Lung microvascular endothelial cell (primary cell): ENCODE measurements around the gene ARL15. TPM values are rescaled to one million over a fixed set of nuclear protein-coding genes. Genes with fewer than 3 reads are reported as not detected.

Source experiments
- DNase-seq, 2 donors: peaks; one replicate each; pipeline versions ENCODE4 v3.0.0 to v3.0.0-alpha.2; 2010; ENCODE audit warnings: low read depth in 2 of 2
- total RNA-seq: library from RNA; depleted of rRNA; stranded (reverse); fragments of >200 nt; gene quantifications from 2 replicates; pipeline ENCODE4 v1.2.1, GENCODE V29; 2014

ARL15 gene
- total RNA-seq, 1 donor from 2014 or later = 44.6 TPM

- DNase-seq = no peak
Observed at GRCh38 chr5:54288568-54289217, 21.7 kb downstream of the ARL15 start.

- DNase-seq = no peak
Observed at GRCh38 chr5:54285686-54286085, 24.7 kb downstream of the ARL15 start.

GRCh38 chr5:54284586-54284985 lies 25.8 kb downstream of the ARL15 start:
- DNase-seq = no peak

DNA sequence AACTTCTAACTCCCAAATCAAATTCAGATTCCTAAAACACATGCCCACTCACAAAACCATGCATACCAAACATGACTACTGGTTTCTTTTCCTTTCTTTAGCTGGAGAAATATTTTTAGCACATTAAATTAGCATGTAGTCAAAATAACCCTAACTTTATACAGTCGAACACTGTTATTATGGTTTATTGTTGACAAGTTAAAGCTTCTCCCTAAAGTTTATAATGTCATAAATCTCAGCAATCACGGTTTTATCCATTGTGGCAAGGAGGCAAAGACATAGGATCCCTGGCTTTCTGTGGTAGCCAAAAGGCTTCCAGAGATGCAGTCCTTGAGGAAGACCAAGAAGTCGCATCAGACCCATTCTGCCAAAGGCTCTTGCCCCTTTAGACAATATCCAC lies 27.5 kb downstream of the ARL15 start:
- DNase-seq = no peak

DNA sequence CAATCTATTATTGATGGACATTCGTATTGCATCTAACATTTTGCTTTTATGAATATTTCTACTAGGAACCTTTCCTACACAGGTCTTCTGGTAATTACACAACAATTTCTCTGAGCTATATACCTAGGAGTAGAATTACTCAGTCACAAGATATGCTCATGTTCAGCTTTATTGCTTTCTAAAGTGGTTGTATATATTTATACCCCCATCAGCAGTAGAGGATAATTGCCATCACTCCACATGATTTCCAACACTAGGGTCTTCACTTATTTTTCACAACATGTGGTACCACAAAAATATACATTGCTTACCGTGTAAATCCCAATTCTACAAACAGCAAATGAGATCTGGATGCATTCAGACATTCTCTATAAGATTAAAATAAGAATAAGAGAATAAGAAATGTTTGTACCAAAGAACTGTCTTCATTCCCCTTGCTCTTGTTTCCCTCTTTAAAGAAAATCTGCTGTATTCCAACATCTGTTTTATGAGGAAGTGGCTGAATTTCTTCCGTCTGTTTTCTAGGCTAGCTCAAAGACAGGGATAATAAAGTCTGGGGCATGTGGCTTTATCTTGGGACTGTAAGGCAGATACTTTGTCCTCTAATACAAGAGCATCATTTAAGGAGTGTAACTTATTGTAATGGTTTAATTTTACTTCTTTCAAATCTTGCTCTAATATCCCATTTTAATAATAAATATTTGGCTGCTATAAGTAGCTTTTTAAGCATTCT lies 28.2 kb downstream of the ARL15 start:
- DNase-seq = no peak

GRCh38 chr5:54279960-54280359 lies 30.4 kb downstream of the ARL15 start:
- no peak for DNase-seq

DNA sequence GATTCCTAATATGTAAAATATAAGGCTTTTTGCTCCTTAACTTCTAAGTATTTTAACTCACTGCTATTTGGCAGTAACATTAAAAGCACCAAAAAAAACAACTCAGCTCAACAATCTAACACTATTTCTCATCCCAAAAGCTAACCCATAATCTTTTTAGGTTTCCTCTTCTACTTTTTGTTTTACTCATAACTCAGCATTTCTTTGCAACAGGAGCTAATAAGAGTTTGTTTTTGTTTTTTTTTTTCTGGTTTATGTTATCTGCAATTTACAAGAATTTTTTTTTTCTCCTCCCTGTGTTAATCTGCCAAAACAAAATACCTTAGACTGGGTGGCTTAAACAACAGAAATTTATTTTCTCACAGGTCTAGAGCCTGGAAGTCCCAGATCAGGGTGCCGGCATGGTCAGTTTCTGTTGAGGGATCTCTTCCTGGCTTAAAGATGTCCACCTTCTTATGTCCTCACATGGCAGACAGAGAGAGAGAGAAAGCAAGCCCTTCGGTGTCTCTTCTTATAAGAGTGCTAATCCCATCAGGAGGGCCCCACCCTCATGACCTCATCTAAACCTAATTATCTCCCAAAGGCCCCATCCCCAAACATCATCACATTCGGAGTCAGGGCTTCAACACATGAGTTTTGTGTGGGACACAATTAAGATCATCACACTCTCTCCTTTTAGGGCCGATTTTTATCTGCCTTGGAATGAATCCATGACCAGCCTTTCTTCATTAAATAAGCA lies 31.2 kb downstream of the ARL15 start:
- no peak for DNase-seq

DNA sequence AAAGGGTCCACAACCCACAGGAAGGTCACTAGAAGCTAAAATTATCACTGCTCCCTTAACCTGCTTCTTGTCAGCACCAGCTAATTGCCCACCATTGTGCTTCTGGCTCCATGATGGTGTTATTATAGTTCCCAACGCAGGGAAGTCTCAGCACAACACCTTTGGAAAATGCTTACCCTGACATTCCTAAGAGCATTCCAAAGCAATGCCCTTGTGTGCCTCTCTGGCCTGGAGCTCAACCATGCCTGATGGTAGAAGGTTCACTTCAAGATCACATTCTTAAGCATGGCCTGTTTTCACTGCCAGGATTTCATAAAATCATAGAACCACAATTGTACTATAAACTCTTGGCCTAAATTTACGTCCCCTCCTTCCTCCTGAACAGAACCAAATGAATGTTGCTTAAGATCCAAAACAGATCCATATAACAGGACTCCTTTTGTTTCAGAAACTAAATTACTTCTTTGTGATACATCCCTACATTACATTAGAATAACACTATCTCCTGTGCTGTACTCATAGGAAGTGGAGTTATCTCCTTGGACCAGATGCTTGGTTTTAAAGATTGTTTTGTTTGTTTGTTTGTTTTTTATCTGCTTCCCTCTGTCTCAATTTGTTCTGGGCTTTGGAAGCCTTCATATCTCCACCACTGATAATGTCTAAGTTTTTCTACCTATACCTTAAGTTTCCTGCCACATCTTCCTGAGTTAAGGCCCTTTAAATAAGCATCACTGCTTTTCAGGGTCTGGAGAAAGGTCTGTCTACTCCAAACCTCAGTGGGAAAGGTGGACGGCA lies 32.1 kb downstream of the ARL15 start:
- no peak for DNase-seq

- no peak for DNase-seq
Observed at GRCh38 chr5:54276048-54276447, 34.3 kb downstream of the ARL15 start.

DNA sequence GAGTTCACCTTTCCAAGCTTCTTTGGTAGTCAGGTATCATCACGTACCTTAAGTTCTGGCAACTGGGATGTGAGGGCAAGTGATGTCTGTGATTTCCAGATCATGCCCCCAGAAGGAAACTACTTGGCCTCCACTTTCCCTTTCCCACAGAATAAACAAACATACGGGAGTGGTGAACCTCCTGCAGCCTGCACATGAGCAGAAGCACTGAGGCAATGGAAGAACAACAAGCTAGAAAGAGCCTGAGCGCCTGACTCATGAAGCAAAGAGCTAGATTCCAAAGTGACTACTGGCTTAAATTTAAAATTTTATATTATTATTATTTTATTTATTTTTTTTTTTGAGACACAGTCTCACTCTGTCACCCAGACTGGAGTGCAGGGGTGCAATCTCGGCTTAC lies 35.0 kb downstream of the ARL15 start:
- DNase-seq = peak; percentile 7 to 24

DNA sequence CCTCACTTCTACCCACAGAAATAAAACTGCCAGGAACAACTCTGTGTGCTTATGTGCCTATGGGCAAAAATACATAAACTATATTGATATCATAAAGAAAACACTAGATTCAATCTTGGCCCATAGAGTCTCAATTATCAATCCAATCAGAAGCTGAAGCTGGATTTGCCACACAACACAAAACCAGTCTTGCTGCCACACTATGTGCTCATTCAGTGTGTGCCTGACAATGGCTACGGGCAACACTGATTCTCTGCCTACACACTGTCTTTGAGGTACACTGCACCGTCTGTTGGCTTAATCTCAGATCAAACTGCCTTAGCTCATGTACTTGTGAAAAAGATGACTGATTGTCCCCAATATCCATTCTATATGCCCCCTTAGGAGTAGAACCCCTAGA lies 35.4 kb downstream of the ARL15 start:
- DNase-seq = no peak

- no peak for DNase-seq
Observed at GRCh38 chr5:54273715-54274114, 36.7 kb downstream of the ARL15 start.

DNA sequence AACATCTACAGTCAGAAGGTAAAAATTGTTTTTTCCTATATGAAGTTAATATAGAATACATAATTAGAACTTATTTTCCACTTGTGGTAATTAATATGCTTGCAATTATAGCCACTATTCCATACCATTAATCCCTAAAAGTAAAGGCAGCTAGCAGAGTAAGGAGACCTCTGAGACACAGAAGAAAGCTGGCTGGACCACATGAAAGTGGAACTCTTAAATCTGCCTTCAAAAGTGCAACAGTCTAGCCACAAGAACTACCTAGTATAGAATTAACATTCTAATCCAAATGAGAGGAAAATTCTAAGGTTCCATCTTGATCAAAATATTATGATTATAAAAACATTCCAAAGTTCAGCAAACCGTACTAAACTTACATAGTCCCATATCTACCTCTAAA lies 37.6 kb downstream of the ARL15 start:
- no peak for DNase-seq

- DNase-seq = no peak
Observed at GRCh38 chr5:54270326-54270725, 40.0 kb downstream of the ARL15 start.

DNA sequence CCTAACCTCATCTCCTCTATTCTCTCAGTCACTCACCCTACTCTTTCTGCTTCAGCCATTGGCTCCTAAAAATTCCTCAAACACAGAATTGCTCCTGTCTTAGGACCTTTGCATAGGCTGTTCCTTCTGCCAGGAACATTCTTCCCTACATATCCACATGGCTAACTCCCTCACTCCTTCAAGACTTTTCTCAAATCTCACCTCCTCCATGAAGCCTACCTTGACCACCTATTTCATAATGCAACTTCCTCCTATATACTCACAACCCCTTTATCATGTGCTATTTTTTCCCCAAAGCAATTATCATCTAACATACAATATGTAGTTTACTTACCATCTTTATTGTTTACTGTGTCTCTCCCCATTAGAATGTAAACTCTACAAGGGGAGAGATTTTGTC lies 45.8 kb downstream of the ARL15 start:
- no peak for DNase-seq

GRCh38 chr5:54263447-54263846 lies 46.9 kb downstream of the ARL15 start:
- peak in 1 of 2 donors; percentile 55 for DNase-seq

- DNase-seq = no peak
Observed at GRCh38 chr5:54261596-54261995, 48.8 kb downstream of the ARL15 start.

- no peak for DNase-seq
Observed at GRCh38 chr5:54259981-54260380, 50.4 kb downstream of the ARL15 start.

GRCh38 chr5:54259090-54259489 lies 51.3 kb downstream of the ARL15 start:
- peak; percentile 12 to 16 for DNase-seq

GRCh38 chr5:54257366-54258118 lies 52.8 kb downstream of the ARL15 start:
- no peak for DNase-seq
